GM19455 (cell line): ENCODE measurements around the gene LUM.
"Not testable (repeated sequence)": the region's sequence is repeated elsewhere in the genome, so short reads cannot be mapped to it uniquely, and the experiment has no call there.

Experiments used
- ATAC-seq: cut with Tn5 transposase; IDR thresholded peaks from one replicate; pipeline ENCODE4 v1.9.1; 2021; ENCODE audit not compliant: unreplicated experiment

The LUM gene

DNA sequence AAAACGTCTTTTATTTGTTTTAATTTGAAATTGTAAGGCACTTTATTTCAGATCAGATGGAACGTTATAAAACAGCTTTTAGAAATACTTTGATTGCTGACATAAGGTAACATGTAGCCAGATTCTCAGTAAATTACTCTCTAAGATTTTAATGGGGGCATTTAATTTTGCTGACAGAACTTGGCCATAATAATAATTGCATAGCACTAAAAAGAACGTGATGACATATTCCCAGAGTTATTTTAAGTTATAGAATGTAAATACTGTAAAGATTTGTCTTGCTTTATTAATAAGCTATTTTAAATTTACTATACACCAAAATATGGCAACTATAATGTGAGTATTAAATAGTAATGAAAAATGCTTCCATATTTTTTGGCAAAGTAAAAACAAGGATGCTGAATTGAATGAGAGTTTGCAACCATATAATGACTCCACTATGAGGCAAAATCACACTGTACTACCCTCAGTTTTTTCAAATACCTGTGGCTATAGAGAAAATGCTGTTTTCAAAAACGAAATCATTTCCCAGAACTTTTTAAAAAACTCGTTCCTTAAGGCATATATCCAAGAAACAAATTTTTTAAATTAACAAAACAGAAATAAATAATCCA, 876 bp downstream of the LUM start:
- ATAC-seq = no peak

DNA sequence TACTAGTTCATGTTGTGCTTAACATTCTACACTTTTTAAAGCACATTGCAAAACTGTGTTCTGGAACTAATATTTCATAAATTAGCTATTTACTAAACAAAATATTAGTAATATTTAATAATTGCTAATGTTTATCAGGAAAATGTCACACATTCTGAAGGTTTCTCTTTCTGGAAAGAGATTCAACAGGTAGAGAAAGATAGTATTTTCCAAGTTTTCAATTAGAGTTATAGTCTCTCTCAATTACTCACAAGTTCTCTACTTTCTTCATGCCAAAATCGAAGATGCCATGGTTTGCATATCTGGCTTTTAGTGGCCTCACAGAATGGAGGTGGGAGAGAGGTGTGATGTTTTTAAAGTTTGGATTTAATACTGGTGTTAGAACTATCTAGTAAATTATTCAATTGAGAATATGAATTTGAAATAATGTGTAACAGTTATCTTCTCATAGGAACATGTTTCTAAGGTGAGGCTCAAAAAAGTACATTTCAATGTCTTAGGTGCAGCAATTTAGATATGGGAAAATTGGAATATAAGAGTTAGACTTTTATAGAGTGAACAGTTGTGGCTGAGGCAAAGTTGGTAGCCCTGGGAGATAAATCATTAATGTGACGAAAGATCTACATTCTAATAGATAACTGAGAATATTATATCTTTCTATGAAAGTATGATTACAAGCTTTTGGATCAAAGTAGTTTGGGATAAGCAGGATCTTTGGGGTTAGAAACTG, 1.5 kb downstream of the LUM start:
- no peak for ATAC-seq

DNA sequence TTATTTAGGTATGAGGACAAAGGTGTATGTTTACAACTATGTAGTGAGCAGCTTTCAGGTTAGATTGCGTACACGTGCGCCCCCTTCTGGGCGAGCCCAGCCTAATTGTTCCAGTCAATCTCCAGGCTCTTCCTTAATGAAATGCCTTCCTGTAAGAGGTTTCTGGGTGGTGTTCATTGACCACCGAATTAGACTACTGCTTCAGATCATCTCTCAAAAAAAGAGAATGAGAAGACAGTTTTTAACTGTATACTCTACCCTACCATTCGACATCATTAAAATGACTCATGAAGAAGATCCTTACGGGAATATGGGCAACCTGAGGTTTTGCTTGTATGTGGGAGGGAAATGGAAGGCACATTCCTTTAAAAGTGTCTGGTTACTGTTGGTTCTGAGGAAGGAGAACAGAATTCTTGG, 2.1 kb downstream of the LUM start:
- peak; percentile 64 for ATAC-seq

DNA sequence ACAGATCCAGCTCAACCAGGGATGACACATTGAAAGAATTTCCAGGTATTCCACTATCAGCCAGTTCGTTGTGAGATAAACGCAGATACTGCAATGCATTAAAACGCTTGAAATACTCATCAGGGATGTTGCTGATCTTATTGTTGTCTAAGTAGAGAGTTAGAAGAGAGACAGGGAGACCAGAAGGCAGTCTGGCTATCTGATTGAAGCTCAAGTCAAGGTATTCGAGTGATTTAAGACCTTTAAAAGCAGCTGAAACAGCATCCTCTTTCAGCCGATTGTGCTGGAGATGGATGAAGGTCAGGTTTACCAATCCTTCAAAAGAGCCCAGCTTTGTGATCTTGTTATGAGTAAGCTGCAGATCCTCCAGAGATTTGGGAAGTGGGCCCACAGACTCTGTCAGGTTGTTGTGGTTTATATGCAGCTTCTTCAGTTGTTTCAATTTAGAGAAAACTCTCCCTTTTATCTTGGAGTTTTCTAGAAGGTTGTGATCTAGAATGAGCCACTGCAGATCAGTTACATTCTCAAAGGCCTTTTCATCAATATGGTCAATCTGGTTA, 3.0 kb downstream of the LUM start:
- ATAC-seq = no peak

DNA sequence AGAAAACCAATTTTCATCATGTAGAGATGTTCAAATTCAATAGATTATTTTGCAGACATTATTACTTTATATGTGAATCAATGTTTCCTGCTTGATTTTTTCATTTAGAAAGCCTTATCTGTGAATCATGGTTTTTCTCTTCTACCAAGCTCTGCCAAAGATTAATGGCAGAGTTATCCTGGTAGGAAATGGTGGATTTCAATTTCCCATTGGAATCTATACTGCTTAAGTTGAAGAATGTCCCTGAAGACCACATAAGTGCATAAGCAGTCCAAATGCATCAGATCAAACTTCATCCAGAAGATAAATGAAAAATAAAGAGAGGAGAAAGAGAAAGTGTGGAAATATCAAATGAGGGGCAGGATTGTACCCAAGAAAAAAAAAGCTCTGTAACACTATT, 5.0 kb downstream of the LUM start:
- no peak for ATAC-seq

DNA sequence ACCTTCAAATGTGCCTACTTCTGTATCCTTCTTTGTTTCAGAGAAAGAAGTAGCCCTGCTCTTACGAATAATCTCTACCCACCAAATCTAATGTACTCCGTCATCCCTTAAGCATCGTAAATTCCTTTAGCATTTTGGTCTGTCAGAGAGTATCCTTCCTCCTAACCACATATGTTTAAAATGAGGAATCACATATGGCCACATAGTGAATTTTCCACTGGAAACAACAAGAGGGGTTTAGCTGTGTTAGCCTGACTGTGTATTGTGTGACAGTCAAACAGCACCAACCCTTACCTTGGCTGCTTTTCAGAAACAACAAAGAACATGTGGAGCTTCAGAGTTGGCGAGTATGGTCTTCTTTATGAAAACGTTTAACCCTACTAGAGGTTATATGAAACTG, 5.5 kb downstream of the LUM start:
- ATAC-seq = no peak

DNA sequence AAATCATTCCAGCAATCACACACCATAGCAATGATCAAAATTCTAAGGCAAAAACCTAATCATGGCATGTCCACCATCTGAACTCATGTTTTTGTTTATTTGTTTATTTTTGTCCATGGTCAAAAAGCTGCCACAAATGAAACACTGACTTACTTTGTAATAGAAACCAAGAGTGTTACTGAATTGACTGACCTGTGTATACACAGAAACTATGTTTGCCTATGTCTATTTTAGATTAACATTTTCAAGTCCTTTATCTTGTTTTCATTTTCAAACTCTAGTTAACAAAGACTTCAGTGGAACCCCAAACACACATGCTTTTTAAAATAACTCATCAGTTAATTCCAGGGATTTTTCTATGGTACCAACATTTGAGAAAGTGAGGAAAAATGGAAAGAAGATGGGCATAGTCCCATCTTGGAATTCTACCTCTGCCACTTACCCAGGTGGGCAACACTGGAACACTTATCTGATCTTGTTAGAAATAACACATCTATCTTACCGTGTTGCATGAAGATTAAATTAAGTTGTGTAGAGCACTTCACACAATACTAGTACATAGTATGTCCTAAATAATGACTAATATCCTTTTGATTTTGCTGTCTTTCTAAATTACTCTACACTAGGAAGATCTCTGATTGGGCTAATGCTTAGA, 6.4 kb downstream of the LUM start:
- ATAC-seq = peak; percentile 76

DNA sequence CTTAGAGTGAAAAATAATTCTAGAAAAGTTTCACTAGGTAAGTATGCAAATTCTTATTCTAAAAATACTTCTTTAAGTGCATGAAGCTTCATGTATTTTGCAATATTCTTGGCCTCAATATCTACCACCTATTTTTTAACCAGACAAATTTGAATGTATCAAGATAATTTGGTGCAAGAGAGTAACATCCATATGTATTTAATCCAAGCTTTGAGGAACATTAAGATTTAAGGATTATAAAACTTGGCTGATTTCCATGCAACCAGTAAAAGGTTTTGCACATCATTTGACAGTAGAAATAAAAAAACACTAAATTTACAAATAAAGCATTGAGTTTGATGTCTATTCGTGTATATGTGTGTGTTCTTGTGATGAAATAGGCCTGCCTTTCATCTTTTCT, 7.7 kb downstream of the LUM start:
- ATAC-seq = no peak

DNA sequence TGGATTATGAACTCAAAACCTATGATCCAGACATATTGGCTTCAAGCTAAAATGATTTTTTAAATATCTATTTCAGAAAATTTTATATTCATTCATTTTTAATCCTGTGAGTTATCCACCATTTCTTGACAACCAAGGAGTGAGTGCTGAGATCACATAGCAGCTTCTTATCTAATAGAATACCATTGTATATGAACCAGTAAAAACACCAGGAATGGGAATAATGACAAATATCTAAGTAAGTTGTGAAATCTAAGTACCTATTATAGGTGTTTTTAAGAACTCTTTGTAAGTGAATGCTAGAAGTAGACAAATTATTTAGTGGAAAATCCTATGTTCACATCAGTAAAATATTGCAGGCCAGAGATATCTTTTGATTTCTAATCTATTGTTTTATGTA, 8.2 kb downstream of the LUM start:
- ATAC-seq = no peak

DNA sequence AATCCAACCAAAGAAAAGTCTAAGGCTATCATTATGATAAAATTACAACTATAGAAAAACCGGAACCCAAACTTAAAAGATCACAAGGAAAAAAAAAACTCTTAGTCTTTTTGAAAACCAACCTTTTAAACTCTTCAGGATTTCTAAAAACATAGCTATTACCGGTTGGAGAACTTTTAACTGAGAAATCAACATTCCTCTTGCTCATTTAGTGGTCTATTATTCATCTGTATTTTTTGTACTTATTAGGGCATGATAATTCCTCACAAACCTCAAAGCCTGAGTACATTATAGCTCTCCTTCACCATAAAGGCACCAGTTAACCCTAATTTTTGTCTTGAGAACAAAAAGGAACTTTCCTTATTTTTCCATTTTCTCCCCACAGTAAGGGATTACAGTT, 10.4 kb downstream of the LUM start:
- no peak for ATAC-seq

DNA sequence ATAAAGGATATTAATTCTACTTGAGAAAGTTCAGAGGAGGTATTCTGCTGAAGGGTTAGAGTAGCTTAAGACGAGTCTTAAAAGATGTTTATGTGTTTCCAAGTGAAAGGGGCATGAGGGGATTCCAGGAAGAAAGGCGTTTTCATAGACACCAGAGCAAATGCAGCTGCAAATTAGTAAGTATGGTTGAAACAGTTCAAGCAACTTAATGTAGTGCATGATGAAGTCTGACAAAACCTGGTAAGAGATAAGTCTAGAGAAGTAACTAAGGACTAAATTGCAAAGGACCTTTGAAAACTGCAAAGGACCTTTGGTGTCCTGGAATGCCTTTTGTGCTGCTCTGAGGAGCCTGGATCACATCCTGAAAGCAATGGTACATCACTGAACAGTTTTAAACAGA, 11.5 kb downstream of the LUM start:
- ATAC-seq = no peak

DNA sequence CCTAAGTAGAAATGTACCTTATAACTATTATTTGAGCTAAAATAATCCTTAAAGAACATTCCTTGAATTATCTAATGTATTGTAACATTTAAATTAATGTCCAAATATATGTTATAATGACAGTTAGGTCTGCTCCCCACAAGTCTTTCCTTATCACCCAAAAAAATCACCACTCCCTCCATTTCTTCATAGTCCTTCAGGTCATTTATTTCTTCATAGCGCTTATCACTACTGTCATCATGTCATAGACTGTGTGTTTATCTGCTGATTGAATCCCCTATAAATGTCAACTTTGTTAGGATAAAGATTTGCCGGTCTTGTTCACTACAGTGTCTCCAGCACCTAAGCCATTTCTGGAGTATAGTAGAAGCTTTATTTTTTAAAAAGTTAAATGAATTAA, 12.0 kb downstream of the LUM start:
- no peak for ATAC-seq

DNA sequence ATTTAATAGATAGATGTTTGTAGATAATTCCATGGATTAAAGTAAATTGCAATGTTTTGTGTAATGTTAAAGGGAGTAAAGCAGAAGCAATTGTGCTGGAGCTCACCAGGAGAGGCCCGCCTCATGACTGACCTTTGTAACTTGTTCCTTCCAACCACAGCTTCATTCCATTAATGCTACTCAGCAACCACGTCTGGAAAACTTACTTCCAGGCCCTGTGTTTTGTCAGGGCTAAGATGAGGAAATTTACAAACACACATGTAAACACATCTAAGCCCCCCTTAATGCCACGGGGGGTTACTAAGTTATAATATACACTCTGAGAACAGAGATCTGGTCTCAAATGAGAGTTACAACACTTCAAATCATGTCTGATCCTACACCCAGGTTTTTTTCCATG, 12.4 kb downstream of the LUM start:
- ATAC-seq = no peak

DNA sequence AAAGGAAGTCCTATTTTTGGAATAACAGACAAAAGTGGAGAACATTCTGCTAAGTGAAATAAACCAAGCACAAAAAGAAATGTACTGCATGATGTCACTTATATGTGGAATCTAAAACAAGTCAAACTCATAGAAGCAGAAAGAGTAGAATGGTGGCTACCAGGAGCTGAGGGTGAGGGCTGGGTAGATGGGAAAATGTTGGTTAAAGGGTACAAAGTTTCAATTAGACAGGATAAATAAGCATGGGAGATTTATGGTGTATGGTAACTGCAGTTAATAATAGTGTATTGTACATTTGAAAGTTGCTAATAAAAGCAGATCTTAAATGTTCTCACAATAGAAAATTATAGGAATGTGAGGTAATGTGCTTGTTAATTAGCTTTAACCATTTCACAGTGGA, 12.8 kb downstream of the LUM start:
- ATAC-seq = no peak

DNA sequence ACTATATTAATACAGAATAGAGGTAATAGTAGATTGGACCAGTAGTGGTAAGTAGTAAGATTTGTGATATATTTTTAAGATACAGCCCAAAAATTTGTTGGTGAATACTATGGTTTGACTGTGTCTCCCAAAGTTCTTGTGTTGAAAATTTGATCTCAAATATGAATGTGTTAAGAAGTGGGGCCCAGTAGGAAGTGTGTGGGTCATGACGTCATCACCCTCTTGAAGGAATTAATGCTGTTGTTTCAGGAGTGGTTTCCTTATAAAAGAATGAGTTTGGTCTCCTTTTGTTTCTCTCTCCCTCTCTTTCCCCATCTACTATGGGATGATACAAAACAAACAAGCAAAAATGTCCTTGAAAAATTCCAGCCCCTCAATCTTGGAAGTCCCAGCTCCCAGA, 16.3 kb downstream of the LUM start:
- ATAC-seq = no peak

DNA sequence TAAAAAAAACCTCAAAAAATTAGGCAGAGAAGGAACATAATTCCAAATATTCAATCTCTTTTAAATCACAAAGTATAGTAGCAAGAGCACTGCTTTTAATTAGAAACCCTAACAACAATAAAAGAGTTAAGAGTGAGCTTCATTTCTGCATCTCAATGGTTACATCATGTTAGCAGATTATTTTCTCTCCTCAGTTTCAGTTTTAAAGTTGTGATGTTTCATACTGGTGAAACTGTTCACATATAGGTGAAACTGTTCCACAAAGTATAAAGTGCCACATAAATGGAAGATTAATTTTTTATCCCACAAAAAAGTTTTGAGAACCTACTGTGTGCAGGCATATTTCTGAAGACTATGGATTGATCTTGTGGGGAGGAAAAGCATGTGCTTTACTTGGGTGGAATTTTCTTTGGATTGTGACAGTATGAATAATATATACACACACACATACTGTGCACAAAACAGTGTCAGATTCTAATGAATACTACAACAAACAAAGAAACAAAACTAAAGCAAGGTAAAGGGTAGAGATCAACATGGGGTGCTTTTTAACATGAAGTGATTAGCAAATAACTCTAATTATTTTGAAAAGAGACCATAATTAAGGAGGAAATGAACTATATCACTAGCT, 17.1 kb downstream of the LUM start:
- no peak for ATAC-seq

DNA sequence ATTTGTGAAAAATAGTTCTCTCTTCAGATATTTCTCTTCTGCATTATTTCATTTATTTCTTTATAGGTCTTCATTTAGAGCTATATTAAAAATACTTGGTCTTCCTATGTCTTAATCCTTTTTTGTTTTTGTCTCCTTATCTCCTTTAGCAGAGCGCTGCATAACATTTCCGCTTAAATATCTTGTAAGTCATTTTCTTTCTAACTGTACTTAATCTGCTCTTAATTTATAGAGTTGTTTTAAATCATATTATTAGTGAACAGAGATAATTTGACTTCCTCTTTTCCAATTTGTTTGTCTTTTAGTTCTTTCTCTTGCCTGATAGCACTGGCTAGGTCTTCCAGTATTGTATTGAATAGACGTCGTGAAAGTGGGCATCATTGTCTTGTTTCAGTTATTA, 18.0 kb downstream of the LUM start:
- ATAC-seq = no peak

DNA sequence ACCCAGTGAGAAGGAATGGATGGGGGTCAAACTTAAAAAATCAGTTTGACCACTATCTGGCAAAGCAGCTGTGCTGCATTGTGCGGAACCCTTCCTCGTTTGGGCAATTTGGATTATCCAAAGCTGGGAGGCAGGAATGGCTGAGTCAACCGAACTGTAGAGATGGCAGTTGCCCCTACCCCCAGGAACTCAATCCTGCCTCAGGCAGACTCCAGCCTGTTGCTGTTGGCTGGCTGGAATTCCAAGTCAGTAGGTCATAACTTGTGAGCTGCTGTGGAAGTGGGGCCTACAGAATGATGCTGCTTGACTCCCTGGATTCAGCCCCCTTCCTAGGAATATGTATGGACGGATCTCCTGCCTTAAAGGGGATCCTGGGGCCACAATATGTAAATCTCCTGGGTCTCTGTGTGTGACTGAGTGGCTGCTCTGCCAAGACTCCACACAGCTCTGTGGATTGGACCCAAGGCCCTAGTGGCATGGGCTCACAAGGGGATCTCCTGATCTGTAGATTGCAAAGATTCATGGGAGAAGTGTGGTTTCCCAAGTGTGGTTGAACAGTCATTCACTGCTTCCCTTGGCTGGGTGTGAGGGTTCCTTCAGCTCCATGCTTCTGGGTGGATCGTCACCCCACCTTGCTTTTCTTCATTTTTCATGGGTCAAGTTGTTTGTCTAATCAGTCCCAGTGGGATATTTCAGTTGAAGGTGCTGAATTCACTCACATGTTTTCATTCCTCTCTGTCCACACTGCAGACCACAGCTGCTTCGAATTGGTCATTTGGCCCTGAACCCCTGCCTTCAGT, 19.2 kb downstream of the LUM start:
- ATAC-seq = no peak

DNA sequence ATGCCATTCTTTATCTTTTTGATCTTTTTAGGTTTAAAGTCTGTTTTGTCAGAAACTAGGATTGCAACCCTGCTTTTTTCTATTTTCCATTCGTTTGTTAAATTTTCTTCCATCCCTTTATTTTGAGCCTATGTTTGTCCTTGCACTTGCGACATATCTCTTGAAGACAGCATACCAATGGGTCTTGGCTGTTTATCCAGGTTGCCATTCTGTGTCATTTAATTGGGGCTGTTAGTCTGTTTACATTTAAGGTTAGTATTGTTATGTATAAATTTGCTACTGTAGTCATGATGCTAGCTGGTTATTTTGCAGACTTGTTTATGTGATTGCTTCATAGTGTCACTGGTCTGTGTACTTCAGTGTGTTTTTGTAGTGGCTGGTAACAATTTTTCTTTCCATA, 21.3 kb downstream of the LUM start:
- ATAC-seq = not testable (repeated sequence)

DNA sequence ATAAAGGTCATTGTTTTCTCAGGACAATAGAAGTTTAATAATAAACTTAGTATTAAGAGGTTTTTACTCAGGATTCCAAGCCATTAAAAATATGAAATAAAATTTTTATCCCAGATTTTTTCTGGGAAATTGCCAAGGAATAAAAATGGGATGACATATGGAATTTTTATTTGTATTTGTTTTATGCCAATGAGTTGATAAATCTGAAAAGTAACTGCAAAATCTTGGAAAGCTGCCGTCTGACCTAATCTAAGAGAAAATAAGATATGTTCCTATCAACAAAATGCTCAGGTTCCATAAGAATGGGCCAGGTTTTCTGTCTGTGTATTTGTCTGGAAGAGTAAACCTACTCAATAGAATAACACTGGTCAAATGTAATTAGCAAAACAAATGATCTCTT, 31.3 kb downstream of the LUM start:
- no peak for ATAC-seq

DNA sequence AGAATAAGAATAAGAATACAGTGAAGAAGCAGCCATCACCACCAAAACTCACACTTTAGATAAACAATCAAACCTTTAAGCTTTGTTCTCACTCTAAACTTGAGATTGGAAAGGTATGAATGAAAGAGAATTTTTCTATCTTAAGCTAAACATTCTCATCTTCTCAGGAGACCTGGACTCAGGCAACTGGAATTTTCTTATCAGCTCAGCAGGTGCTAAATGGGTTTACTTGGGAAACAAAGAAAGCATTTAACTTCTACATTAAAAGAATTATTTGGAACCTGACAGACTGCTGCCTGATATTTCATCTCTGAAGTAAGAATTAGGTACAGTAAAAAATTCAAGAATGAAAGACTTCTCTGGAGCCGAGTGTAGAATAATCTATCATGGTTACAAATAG, 32.8 kb downstream of the LUM start:
- no peak for ATAC-seq
